Left lung (tissue), 10 donors: Measurements from ENCODE around the gene CDAN1. TPM values are rescaled to one million over a fixed set of nuclear protein-coding genes. Genes with fewer than 3 reads are reported as not detected.
A peak's percentile ranks its signal among the peaks of the same experiment; 100 is the strongest.

Source experiments
- ATAC-seq: fragments of 200-7000 bp; cut with Tn5 transposase; one replicate; pipeline ENCODE4 v1.9.1; 2020; ENCODE audit warnings: moderate library complexity
- DNase-seq, 4 donors: peaks; one replicate each; pipeline ENCODE4 v3.0.0-alpha.2; 2013 to 2020
- H3K27ac ChIP-seq, 2 donors: fragments of 200-600 bp; sonication (generic) in 1 of 2; one replicate each; pipeline versions ENCODE4 v1.5.0 to v1.8.0; 2020 to 2021
- H3K27me3 ChIP-seq, 2 donors: fragments of 200-600 bp; sonication (generic) in 1 of 2; one replicate each; pipeline versions ENCODE4 v1.5.0 to v1.8.0; 2020 to 2021
- H3K36me3 ChIP-seq, 2 donors: fragments of 200-600 bp; sonication (generic) in 1 of 2; one replicate each; pipeline versions ENCODE4 v1.5.0 to v1.8.0; 2020 to 2021
- H3K4me1 ChIP-seq, 2 donors: fragments of 200-600 bp; one replicate each; pipeline ENCODE4 v1.8.0; 2021
- H3K4me3 ChIP-seq, 2 donors: fragments of 200-600 bp; sonication (generic) in 1 of 2; one replicate each; pipeline versions ENCODE4 v1.5.0 to v1.8.0; 2020 to 2021; ENCODE audit warnings: mild to moderate bottlenecking in 1 of 2
- H3K9me3 ChIP-seq, 2 donors: fragments of 200-600 bp; sonication (generic) in 1 of 2; one replicate each; pipeline versions ENCODE4 v1.5.0 to v1.8.0; 2020 to 2021
- CTCF ChIP-seq, 2 donors: fragments of 200-600 bp; sonication (generic) in 1 of 2; IDR thresholded peaks; one replicate each; pipeline versions ENCODE4 v1.5.0 to v1.8.0; 2021; ENCODE audit warnings: antibody characterized with exemption in 2 of 2
- intact Hi-C, 2 donors: fragments of 100-400 bp; cut with DNase I; formaldehyde crosslinking; loops; one replicate each; pipeline versions ENCODE4 v1.11.2 to v1.14.2; 2022
- polyA plus RNA-seq, 6 donors: library from polyadenylated mRNA; unstranded; fragments of 120-200 nt; gene quantifications; one replicate each; pipeline ENCODE4 v1.2.1, GENCODE V29; 2013; ENCODE audit not compliant: insufficient read length in 6 of 6
- total RNA-seq, 2 donors: library from RNA; stranded (reverse); fragmentation: NEBNext Ultra II Directional; extraction: Animal tissue kit (Norgen Biotek cat#: 25700); gene quantifications; one replicate each; pipeline ENCODE4 v1.2.1, GENCODE V29; 2021
- donor health status: DM: no; HTN: yes; CAD: no.
- donor health status: DM: no; HTN: no; CAD: no.

The CDAN1 gene
- total and polyA plus RNA-seq, 8 donors, result 13.4 to 29.7 (median 26.0) TPM

GRCh38 chr15:42727750-42728381, 9.1 kb downstream of the CDAN1 start:
- ATAC-seq, result peak; percentile 86

GRCh38 chr15:42726114-42726513, 10.8 kb downstream of the CDAN1 start:
- Histone ChIP-seq H3K27me3 (no peaks in the 10 kb centered on the region), H3K27ac (no peak overlapping the region), H3K9me3 (no peaks in the 10 kb centered on the region), H3K4me3 (no peak overlapping the region), H3K4me1 (peaks cover 0 to 3% of the 10 kb centered on the region in 2 donors), H3K36me3 (peaks cover 0 to 100% of the 10 kb centered on the region in 2 donors)
- TF ChIP-seq CTCF (IDR thresholded peaks at IDR 0.05), result no peak
- intact Hi-C loops, result no loop called here
- ATAC-seq (no peak), DNase-seq (no peak)

More at GRCh38 chr15:42727750-42728381, 9.1 kb downstream of the CDAN1 start:
- DNase-seq, result peak in 3 of 4 donors; percentile 46 to 86 (median 71)
- no peaks in the 10 kb centered on the region for H3K9me3 ChIP-seq
- H3K4me3 ChIP-seq, result no peak overlapping the region
- peaks cover 0 to 3% of the 10 kb centered on the region in 2 donors for H3K4me1 ChIP-seq
- intact Hi-C loops, result no loop called here
- peaks cover 0 to 100% of the 10 kb centered on the region in 2 donors for H3K36me3 ChIP-seq
- no peaks in the 10 kb centered on the region for H3K27me3 ChIP-seq
- no peak for TF ChIP-seq CTCF (IDR thresholded peaks at IDR 0.05)
- H3K27ac ChIP-seq, result no peak overlapping the region

GRCh38 chr15:42725331-42725903, 11.5 kb downstream of the CDAN1 start:
- no peak overlapping the region for H3K4me3 ChIP-seq
- peaks cover 0 to 3% of the 10 kb centered on the region in 2 donors for H3K4me1 ChIP-seq
- peaks cover 0 to 97% of the 10 kb centered on the region in 2 donors for H3K36me3 ChIP-seq
- H3K27me3 ChIP-seq, result no peaks in the 10 kb centered on the region
- intact Hi-C loops, result no loop called here
- ATAC-seq, result no peak
- DNase-seq, result no peak
- TF ChIP-seq CTCF (IDR thresholded peaks at IDR 0.05), result no peak
- H3K27ac ChIP-seq, result no peak overlapping the region
- H3K9me3 ChIP-seq, result no peaks in the 10 kb centered on the region

GRCh38 chr15:42724276-42724675, 12.7 kb downstream of the CDAN1 start:
- H3K27ac ChIP-seq, result no peak overlapping the region
- intact Hi-C loops, result no loop called here
- H3K4me3 ChIP-seq, result no peak overlapping the region
- H3K4me1 ChIP-seq, result peaks cover 0 to 3% of the 10 kb centered on the region in 2 donors
- DNase-seq, result no peak
- H3K27me3 ChIP-seq, result no peaks in the 10 kb centered on the region
- TF ChIP-seq CTCF (IDR thresholded peaks at IDR 0.05), result no peak
- ATAC-seq, result no peak
- peaks cover 0 to 97% of the 10 kb centered on the region in 2 donors for H3K36me3 ChIP-seq
- H3K9me3 ChIP-seq, result no peaks in the 10 kb centered on the region

GRCh38 chr15:42723068-42723467, 13.9 kb downstream of the CDAN1 start:
- Histone ChIP-seq H3K4me1 (peaks cover 0 to 3% of the 10 kb centered on the region in 2 donors), H3K9me3 (no peaks in the 10 kb centered on the region), H3K27ac (no peak overlapping the region), H3K4me3 (no peak overlapping the region), H3K27me3 (no peaks in the 10 kb centered on the region), H3K36me3 (peaks cover 0 to 97% of the 10 kb centered on the region in 2 donors)
- no peak for ATAC-seq
- no peak for TF ChIP-seq CTCF (IDR thresholded peaks at IDR 0.05)
- DNase-seq, result no peak
- intact Hi-C loops, result no loop called here
